Lung (tissue), 12 donors: ENCODE data around the gene TBCD. TPM values are rescaled to one million over a fixed set of nuclear protein-coding genes. Genes with fewer than 3 reads are reported as not detected.

Experiments
- ATAC-seq: fragments of 200-7000 bp; cut with Tn5 transposase; one replicate; pipeline ENCODE4 v1.9.1; 2020; ENCODE audit warnings: moderate number of reproducible peaks; ENCODE audit not compliant: insufficient read depth, low FRiP score
- DNase-seq, 3 donors: peaks; one replicate each; pipeline ENCODE4 v3.0.0-alpha.2; 2013 to 2017
- H3K27ac ChIP-seq, 2 donors: one replicate each; pipeline ENCODE4 v1.5.1; 2013; ENCODE audit warnings: mild to moderate bottlenecking in 2 of 2, moderate library complexity in 2 of 2, control low read depth in 1 of 2, inconsistent platforms in 1 of 2, low read depth in 1 of 2, low read length in 1 of 2
- H3K27me3 ChIP-seq, 3 donors: one replicate each; pipeline ENCODE4 v1.5.1; 2013; ENCODE audit warnings: low read length in 2 of 3; ENCODE audit not compliant: control insufficient read depth in 3 of 3, insufficient read depth in 3 of 3
- H3K36me3 ChIP-seq, 4 donors: one replicate each; pipeline ENCODE4 v1.5.1; 2013; ENCODE audit warnings: low read length in 4 of 4, mild to moderate bottlenecking in 1 of 4, moderate library complexity in 1 of 4; ENCODE audit not compliant: control insufficient read depth in 4 of 4, insufficient read depth in 4 of 4
- H3K4me1 ChIP-seq, 5 donors: one replicate each; pipeline ENCODE4 v1.5.1; 2013; ENCODE audit warnings: low read length in 5 of 5, mild to moderate bottlenecking in 2 of 5, moderate library complexity in 1 of 5; ENCODE audit not compliant: control insufficient read depth in 5 of 5, insufficient read depth in 5 of 5
- H3K4me3 ChIP-seq: one replicate; pipeline ENCODE4 v1.5.1; 2013; ENCODE audit warnings: mild to moderate bottlenecking, control low read depth, moderate library complexity
- H3K9ac ChIP-seq, 2 donors: one replicate each; pipeline ENCODE4 v1.5.1; 2013; ENCODE audit warnings: low read length in 2 of 2, control low read depth in 1 of 2; ENCODE audit not compliant: insufficient read depth in 1 of 2
- H3K9me3 ChIP-seq, 4 donors: one replicate each; pipeline ENCODE4 v1.5.1; 2013; ENCODE audit warnings: low read length in 3 of 4, mild to moderate bottlenecking in 1 of 4, moderate library complexity in 1 of 4; ENCODE audit not compliant: control insufficient read depth in 4 of 4, insufficient read depth in 3 of 4
- WGBS, 2 donors: extraction: QIAGEN DNeasy Blood & Tissue Kit; methylation state at CpG; one replicate each; pipeline ENCODE4 v1.1.7; 2013; 5-methylcytosine and 5-hydroxymethylcytosine counted together
- polyA plus RNA-seq, 2 donors: library from polyadenylated mRNA; stranded (reverse); fragments of 200-250 nt; gene quantifications; one replicate each; pipeline ENCODE4 v1.2.1, GENCODE V29; 2013
- total RNA-seq, 2 donors: library from RNA; depleted of rRNA in 1 of 2; stranded (reverse); fragments of >200 nt in 1 of 2; gene quantifications; one replicate each; pipeline ENCODE4 v1.2.1, GENCODE V29; 2014 to 2021
- TF ChIP-seq, protein P1 (sequence below): IDR thresholded peaks from 2 replicates; pipeline ENCODE4 v1.5.1; 2012; ENCODE audit warnings: mild to moderate bottlenecking; ENCODE audit errors: control extremely low read depth, extremely low read depth
- donor health status: control.
- donor health status: control.
- donor health status: Bipolar disorder and iron deficiency.
- donor health status: healthy.
- donor health status: DM: yes; HTN: yes; CAD: no.

The TBCD gene
- total and polyA plus RNA-seq, 4 donors, result 57.6 to 119 (median 90.3) TPM

DNA sequence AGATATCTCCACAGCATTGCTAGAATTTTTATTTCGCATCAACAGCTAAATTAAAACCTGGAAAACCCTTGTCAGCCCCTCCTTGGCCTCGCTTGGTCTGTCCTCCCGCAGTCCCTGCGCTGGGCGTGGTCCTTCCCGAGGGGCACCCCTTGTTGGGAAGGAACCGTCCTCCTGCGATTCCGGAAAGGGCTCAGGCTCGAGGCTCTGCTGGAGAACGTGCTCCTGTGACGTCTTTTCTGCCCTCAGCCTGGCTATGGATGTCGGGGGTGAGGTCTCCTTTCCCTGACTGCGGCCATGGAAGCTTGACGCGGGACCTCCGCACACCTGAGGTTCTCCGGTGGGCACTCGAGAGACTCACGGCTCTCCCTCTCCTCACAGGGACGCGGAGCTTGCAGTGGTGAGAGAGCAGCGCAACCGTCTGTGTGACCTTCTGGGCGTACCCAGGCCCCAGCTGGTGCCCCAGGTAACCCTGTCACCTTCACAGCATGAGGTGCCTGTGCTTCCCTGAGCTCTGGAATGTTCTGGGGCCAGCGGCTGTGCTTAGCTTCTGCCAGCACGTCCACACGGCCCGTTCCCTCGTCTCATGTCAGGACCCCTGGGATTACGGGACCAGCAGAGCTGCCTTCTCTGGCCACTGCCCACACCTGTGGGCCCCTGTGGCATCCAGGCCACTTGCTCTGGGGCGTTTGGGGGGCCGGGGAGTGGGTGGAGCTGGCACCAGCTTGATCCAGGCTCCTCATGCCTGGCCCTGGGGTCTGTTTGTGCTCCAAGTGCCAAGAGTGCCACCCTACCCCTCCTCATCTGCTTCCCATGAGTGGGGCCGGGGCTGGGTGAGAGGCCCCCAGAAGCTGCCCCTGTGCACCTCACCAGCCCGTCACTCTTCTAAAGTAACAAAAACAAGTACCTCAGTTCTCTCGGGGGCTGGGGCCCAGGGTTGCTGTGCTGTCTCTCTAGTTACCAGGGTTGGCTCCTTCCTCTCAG, 189.4 kb downstream of the TBCD start:
- TF ChIP-seq, protein P1, sequence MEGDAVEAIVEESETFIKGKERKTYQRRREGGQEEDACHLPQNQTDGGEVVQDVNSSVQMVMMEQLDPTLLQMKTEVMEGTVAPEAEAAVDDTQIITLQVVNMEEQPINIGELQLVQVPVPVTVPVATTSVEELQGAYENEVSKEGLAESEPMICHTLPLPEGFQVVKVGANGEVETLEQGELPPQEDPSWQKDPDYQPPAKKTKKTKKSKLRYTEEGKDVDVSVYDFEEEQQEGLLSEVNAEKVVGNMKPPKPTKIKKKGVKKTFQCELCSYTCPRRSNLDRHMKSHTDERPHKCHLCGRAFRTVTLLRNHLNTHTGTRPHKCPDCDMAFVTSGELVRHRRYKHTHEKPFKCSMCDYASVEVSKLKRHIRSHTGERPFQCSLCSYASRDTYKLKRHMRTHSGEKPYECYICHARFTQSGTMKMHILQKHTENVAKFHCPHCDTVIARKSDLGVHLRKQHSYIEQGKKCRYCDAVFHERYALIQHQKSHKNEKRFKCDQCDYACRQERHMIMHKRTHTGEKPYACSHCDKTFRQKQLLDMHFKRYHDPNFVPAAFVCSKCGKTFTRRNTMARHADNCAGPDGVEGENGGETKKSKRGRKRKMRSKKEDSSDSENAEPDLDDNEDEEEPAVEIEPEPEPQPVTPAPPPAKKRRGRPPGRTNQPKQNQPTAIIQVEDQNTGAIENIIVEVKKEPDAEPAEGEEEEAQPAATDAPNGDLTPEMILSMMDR, result no peak
- Histone ChIP-seq H3K4me3 (no peak overlapping the region), H3K36me3 (peaks cover 20 to 59% (median 32%) of the 10 kb centered on the region in 4 donors), H3K9ac (no peak overlapping the region), H3K9me3 (peaks cover 0 to 17% (median 10%) of the 10 kb centered on the region in 4 donors), H3K4me1 (peaks cover 0 to 8% (median 0%) of the 10 kb centered on the region in 5 donors), H3K27me3 (no peaks in the 10 kb centered on the region), H3K27ac (no peak overlapping the region)
- WGBS, 2 donors, result 93 to 95% methylated on average over 36 of the region's 36 CpGs
- ATAC-seq (no peak), DNase-seq (no peak)

GRCh38 chr17:82942166-82943130, 190.6 kb downstream of the TBCD start:
- Histone ChIP-seq H3K27me3 (no peaks in the 10 kb centered on the region), H3K9ac (no peak overlapping the region), H3K4me1 (peaks cover 0 to 8% (median 0%) of the 10 kb centered on the region in 5 donors), H3K36me3 (peaks cover 20 to 49% (median 32%) of the 10 kb centered on the region in 4 donors), H3K4me3 (no peak overlapping the region), H3K9me3 (peaks cover 0 to 17% (median 10%) of the 10 kb centered on the region in 4 donors), H3K27ac (no peak overlapping the region)
- DNase-seq (no peak), ATAC-seq (no peak)
- 88 to 92% methylated on average over 18 of the region's 18 CpGs for WGBS, 2 donors
- TF ChIP-seq, protein P1, result no peak

DNA sequence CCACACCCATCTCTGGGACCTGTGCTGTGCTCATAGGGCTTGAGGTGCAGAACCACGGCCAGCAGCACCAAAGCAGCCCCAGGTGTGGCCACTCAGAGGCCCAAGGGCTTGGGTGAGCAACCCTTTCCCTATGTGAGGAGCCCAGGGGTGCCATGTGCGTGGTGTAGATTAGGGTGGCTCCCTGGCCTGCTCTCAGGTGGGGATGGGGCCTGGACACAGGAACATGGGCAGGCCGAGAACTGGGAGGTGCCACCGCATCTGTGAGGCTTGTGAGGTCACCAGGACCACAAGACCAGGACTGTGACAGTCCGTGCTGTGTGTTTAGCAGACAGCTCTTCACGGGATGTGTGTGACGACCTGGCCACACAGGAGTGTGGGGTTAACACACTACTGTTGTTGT, 191.5 kb downstream of the TBCD start:
- H3K4me3 ChIP-seq, result no peak overlapping the region
- peaks cover 0 to 8% (median 0%) of the 10 kb centered on the region in 5 donors for H3K4me1 ChIP-seq
- peaks cover 0 to 17% (median 10%) of the 10 kb centered on the region in 4 donors for H3K9me3 ChIP-seq
- 97 to 98% methylated on average over 7 of the region's 7 CpGs for WGBS, 2 donors
- no peak overlapping the region for H3K9ac ChIP-seq
- peaks cover 20 to 42% (median 33%) of the 10 kb centered on the region in 4 donors for H3K36me3 ChIP-seq
- DNase-seq (no peak), ATAC-seq (no peak)
- H3K27ac ChIP-seq, result no peak overlapping the region
- TF ChIP-seq, protein P1, result no peak
- H3K27me3 ChIP-seq, result no peaks in the 10 kb centered on the region
